ENCODE data around the gene KCNG2.

DNA sequence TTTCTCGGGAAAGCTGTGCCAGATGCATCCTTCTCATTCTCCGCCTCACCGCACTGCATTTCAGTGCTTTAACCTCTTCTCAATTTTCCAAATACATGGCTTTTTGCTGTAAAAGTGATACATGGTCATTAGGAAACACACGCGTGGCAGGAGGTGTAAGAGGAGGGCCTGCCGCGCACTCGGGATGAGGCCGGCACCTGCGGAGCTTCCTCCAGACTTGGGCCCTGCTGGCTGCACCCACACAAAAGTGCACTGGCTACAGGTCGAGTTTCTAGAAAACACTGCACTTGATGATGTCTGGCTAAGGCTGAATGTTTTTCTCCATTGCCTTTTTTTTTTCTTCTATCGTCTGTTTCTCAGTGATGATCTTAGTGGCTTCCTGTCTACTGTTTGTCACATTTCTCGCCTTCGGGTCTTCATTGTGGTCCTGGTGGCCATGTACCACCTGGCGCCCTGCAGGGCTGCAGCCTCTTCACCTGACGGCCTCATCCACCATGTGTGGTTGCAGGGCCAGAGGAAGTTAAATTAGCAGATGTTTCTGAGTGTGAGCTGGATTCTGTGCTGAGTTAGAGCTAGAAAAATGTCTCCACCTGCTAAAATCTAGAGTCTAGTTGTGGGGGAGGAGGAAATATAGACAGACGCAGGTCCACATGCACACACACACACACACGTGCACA, 7.6 kb downstream of the KCNG2 start:
- no peak for TF ChIP-seq EZH2 (IDR thresholded peaks at IDR 0.05; ENCODE audit: low read depth)
- TF ChIP-seq CTCF (conservative IDR thresholded peaks at IDR 0.05) = no peak
